ENCODE data around the gene WDSUB1. TPM values are rescaled to one million over a fixed set of nuclear protein-coding genes. Genes with fewer than 3 reads are reported as not detected.

The WDSUB1 gene
- total RNA-seq, 2 experiments from 2014 or later: 3.7 to 5.3 TPM

- TF ChIP-seq EZH2phosphoT487 (IDR thresholded peaks at IDR 0.05; ENCODE audit: borderline replicate concordance, low read depth, low read length): no peak
- TF ChIP-seq CTCF (conservative IDR thresholded peaks at IDR 0.05; ENCODE audit: low read length): no peak
- no TSS peak for BruUV-seq (replicated peaks)
- Histone ChIP-seq H3K4me3 (ENCODE audit: low read depth, low read length, poor library complexity, severe bottlenecking) (no peak overlapping the region), H3K9me2 (ENCODE audit: insufficient read depth, low read length) (no peaks in the 10 kb centered on the region), H3K4me2 (ENCODE audit: low read length) (no peak overlapping the region), H3K36me3 (ENCODE audit: insufficient read depth, low read length) (no peaks in the 10 kb centered on the region), H3K79me2 (ENCODE audit: insufficient read depth, low read depth, low read length) (no peaks in the 10 kb centered on the region), H4K20me1 (ENCODE audit: insufficient read depth, low read length) (no peaks in the 10 kb centered on the region), H3K4me1 (ENCODE audit: insufficient read depth, low read length, poor library complexity, severe bottlenecking) (no peaks in the 10 kb centered on the region), H3K27ac (ENCODE audit: low read depth, low read length, poor library complexity, severe bottlenecking) (no peak overlapping the region), H2AFZ (ENCODE audit: low read length) (no peak overlapping the region), H3K9me3 (ENCODE audit: low read length) (no peaks in the 10 kb centered on the region)
- intact Hi-C loops (cut with micrococcal nuclease; ENCODE audit: unreplicated experiment): no loop called here
- no peak for DNase-seq (ENCODE audit: low spot score)
- ChIA-PET CTCF (ENCODE audit: unreplicated experiment) (no interaction called here), POLR2A (interaction anchor here (0.6 to 0.8 kb wide), 2 partner anchors 10 to 677 kb away, joined by 3 read pairs; no protein-coding TSS in a partner anchor)
These were observed 99.4 kb downstream of the WDSUB1 start for GRCh38 chr2:159187106-159187505.

GRCh38 chr2:159186462-159186861 lies 100.0 kb downstream of the WDSUB1 start:
- no peak overlapping the region for H2AFZ ChIP-seq (ENCODE audit: low read length)
- ChIA-PET POLR2A (no interaction called here), CTCF (ENCODE audit: unreplicated experiment) (no interaction called here)
- H3K27ac ChIP-seq (ENCODE audit: low read depth, low read length, poor library complexity, severe bottlenecking): no peak overlapping the region
- H3K4me2 ChIP-seq (ENCODE audit: low read length): no peak overlapping the region
- no peak for DNase-seq (ENCODE audit: low spot score)
- no peaks in the 10 kb centered on the region for H3K79me2 ChIP-seq (ENCODE audit: insufficient read depth, low read depth, low read length)
- no peaks in the 10 kb centered on the region for H3K9me2 ChIP-seq (ENCODE audit: insufficient read depth, low read length)
- H3K4me1 ChIP-seq (ENCODE audit: insufficient read depth, low read length, poor library complexity, severe bottlenecking): no peaks in the 10 kb centered on the region
- BruUV-seq (replicated peaks): no TSS peak
- no peaks in the 10 kb centered on the region for H3K9me3 ChIP-seq (ENCODE audit: low read length)
- intact Hi-C loops (cut with micrococcal nuclease; ENCODE audit: unreplicated experiment): no loop called here
- TF ChIP-seq CTCF (conservative IDR thresholded peaks at IDR 0.05; ENCODE audit: low read length) (no peak), EZH2phosphoT487 (IDR thresholded peaks at IDR 0.05; ENCODE audit: borderline replicate concordance, low read depth, low read length) (no peak)
- H4K20me1 ChIP-seq (ENCODE audit: insufficient read depth, low read length): no peaks in the 10 kb centered on the region
- H3K4me3 ChIP-seq (ENCODE audit: low read depth, low read length, poor library complexity, severe bottlenecking): no peak overlapping the region
- H3K36me3 ChIP-seq (ENCODE audit: insufficient read depth, low read length): no peaks in the 10 kb centered on the region

Small RNAs within 50 kb of the gene (microRNA-seq; reads per million reads assigned to microRNA genes)
- gene MIR6888 (ENCODE audit: borderline replicate concordance): not detected

Small RNAs within 50 kb of the gene (small RNA-seq; reads per million reads assigned to genes)
- not detected for gene MIR6888
